HCT116 (cell line): ENCODE measurements around the gene LIN7C. TPM values are rescaled to one million over a fixed set of nuclear protein-coding genes. Genes with fewer than 3 reads are reported as not detected.

Experiments used
- ATAC-seq: fragments of 200-7000 bp; cut with Tn5 transposase; 2 replicates; pipeline ENCODE4 v1.9.1; 2020; ENCODE audit warnings: mild to moderate bottlenecking, moderate library complexity
- BruUV-seq: library from RNA; stranded (reverse); fragments of 400-500 nt; replicated peaks from 2 replicates; lab custom pipeline; 2021; lab: Mats Ljungman, UMichigan
- CTCF ChIA-PET: fragments of 300-600 bp; sonication (Branson Sonifier 250); formaldehyde crosslinking; loops from one replicate; lab custom pipeline; 2021; ENCODE audit warnings: antibody characterized with exemption; lab: Charles Lee
- POLR2A ChIA-PET: fragments of 300-600, 350-600 bp; sonication (Branson Sonifier 250); formaldehyde crosslinking; loops from one replicate; lab custom pipeline; 2021; ENCODE audit warnings: antibody characterized with exemption; lab: Charles Lee
- RAD21 ChIA-PET, 2 experiments: fragments of 300-600 bp; sonication (Branson Sonifier 250); formaldehyde crosslinking; loops; one replicate each; lab custom pipeline; 2023; ENCODE audit warnings: low total read pairs in 2 of 2; ENCODE audit not compliant: uncharacterized antibody in 2 of 2, unreplicated experiment in 2 of 2, low non-redundant PET in 1 of 2; lab: Charles Lee
- DNase-seq: peaks from one replicate; pipeline ENCODE4 v3.0.0-alpha.2; 2010; ENCODE audit warnings: low read depth, low spot score
- H2AFZ ChIP-seq: fragments of 200-600 bp; shearing (Covaris generic), sonication (generic); 2 replicates; pipeline ENCODE4 v1.6.1; 2017; ENCODE audit warnings: low read depth, mixed run types, mixed read lengths, antibody characterized with exemption, low read length; ENCODE audit not compliant: poor library complexity, severe bottlenecking
- H3K27ac ChIP-seq: 2 replicates; pipeline ENCODE4 v1.5.1; 2012; ENCODE audit warnings: low read depth, low read length
- H3K27me3 ChIP-seq: fragments of 200-600 bp; sonication (generic); 2 replicates; pipeline ENCODE4 v1.6.1; 2016; ENCODE audit warnings: mixed run types, low read length, mixed read lengths; ENCODE audit not compliant: insufficient read depth
- H3K36me3 ChIP-seq, 2 experiments: fragments of 200-500 bp in 1 of 2; fragments of 200-600 bp in 1 of 2; sonication (Bioruptor generic) in 1 of 2; sonication (generic) in 1 of 2; 2 replicates each; pipeline versions ENCODE4 v1.5.1 to v1.6.1; 2014 to 2016; ENCODE audit warnings: low read length in 2 of 2, inconsistent platforms in 1 of 2, mixed read lengths in 1 of 2, mixed run types in 1 of 2; ENCODE audit not compliant: insufficient read depth in 2 of 2, control insufficient read depth in 1 of 2
- H3K4me1 ChIP-seq, 2 experiments: fragments of 200-600 bp in 1 of 2; sonication (generic) in 1 of 2; 2 replicates each; pipeline versions ENCODE4 v1.5.1 to v1.6.1; 2012 to 2017; ENCODE audit warnings: low read length in 2 of 2, inconsistent platforms in 1 of 2, mild to moderate bottlenecking in 1 of 2, mixed read lengths in 1 of 2, mixed run types in 1 of 2, moderate library complexity in 1 of 2; ENCODE audit not compliant: insufficient read depth in 2 of 2, control insufficient read depth in 1 of 2
- H3K4me2 ChIP-seq: fragments of 200-600 bp; sonication (generic); 2 replicates; pipeline ENCODE4 v1.6.1; 2017; ENCODE audit warnings: mixed run types, low read length, mixed read lengths
- H3K4me3 ChIP-seq, 2 experiments: fragments of 200-600 bp in 1 of 2; sonication (generic) in 1 of 2; replicated peaks in 1 of 2; 2 replicates each; pipeline ENCODE4 v1.5.1; 2011 to 2016; ENCODE audit warnings: low read length in 2 of 2, control low read depth in 1 of 2, low read depth in 1 of 2, mild to moderate bottlenecking in 1 of 2, mixed read lengths in 1 of 2, mixed run types in 1 of 2
- H3K79me2 ChIP-seq: fragments of 200-600 bp; sonication (generic); 2 replicates; pipeline ENCODE4 v1.6.1; 2017; ENCODE audit warnings: mild to moderate bottlenecking, mixed run types, low read length, moderate library complexity, mixed read lengths; ENCODE audit not compliant: insufficient read depth
- H3K9ac ChIP-seq: fragments of 200-600 bp; sonication (generic); 2 replicates; pipeline ENCODE4 v1.6.1; 2016; ENCODE audit warnings: low read length, mixed read lengths
- H3K9me2 ChIP-seq: fragments of 200-600 bp; sonication (generic), shearing (Covaris generic); 2 replicates; pipeline ENCODE4 v1.6.1; 2017; ENCODE audit warnings: mixed run types, mild to moderate bottlenecking, moderate library complexity; ENCODE audit not compliant: insufficient read depth
- H3K9me3 ChIP-seq, 2 experiments: fragments of 200-500 bp in 1 of 2; fragments of 200-600 bp in 1 of 2; sonication (Bioruptor generic) in 1 of 2; sonication (generic) in 1 of 2; 2 replicates each; pipeline ENCODE4 v1.6.1; 2014 to 2017; ENCODE audit warnings: low read length in 2 of 2, mixed read lengths in 2 of 2, inconsistent platforms in 1 of 2, low read depth in 1 of 2, mild to moderate bottlenecking in 1 of 2, mixed run types in 1 of 2, moderate library complexity in 1 of 2; ENCODE audit not compliant: control insufficient read depth in 1 of 2, insufficient read depth in 1 of 2
- H4K20me1 ChIP-seq: fragments of 200-600 bp; sonication (generic), shearing (Covaris generic); 2 replicates; pipeline ENCODE4 v1.6.1; 2017; ENCODE audit warnings: mixed run types, mild to moderate bottlenecking, moderate library complexity; ENCODE audit not compliant: insufficient read depth
- CEBPB ChIP-seq: IDR thresholded peaks from 2 replicates; pipeline ENCODE4 v1.6.1; 2012; ENCODE audit warnings: low read depth
- EGR1 ChIP-seq: IDR thresholded peaks from 2 replicates; pipeline ENCODE4 v1.6.1; 2012; ENCODE audit warnings: low read depth
- ELF1 ChIP-seq: IDR thresholded peaks from 2 replicates; pipeline ENCODE4 v1.6.1; 2012; ENCODE audit warnings: low read depth, borderline replicate concordance
- FOSL1 ChIP-seq: IDR thresholded peaks from 2 replicates; pipeline ENCODE4 v1.6.1; 2012; ENCODE audit warnings: low read depth
- JUND ChIP-seq: IDR thresholded peaks from 2 replicates; pipeline ENCODE4 v1.6.1; 2012
- POLR2A ChIP-seq: IDR thresholded peaks from 2 replicates; pipeline ENCODE4 v1.7.0; 2011; ENCODE audit warnings: borderline replicate concordance; ENCODE audit not compliant: insufficient read depth, insufficient read length; ENCODE audit errors: extremely low read depth
- POLR2AphosphoS5 ChIP-seq: IDR thresholded peaks from 2 replicates; pipeline ENCODE4 v1.6.1; 2011; ENCODE audit warnings: mild to moderate bottlenecking, low read depth, low read length, moderate library complexity
- RAD21 ChIP-seq: IDR thresholded peaks from 2 replicates; pipeline ENCODE4 v1.6.1; 2012; ENCODE audit warnings: low read depth, mild to moderate bottlenecking
- REST ChIP-seq: IDR thresholded peaks from 2 replicates; pipeline ENCODE4 v1.6.1; 2012; ENCODE audit warnings: low read depth
- SP1 ChIP-seq: IDR thresholded peaks from 2 replicates; pipeline ENCODE4 v1.6.1; 2012; ENCODE audit warnings: low read depth
- SRF ChIP-seq: IDR thresholded peaks from 2 replicates; pipeline ENCODE4 v1.6.1; 2012; ENCODE audit warnings: low read depth
- intact Hi-C: fragments of 100-400 bp; cut with micrococcal nuclease; formaldehyde crosslinking; loops from 2 replicates; pipeline ENCODE4 v1.10.0; 2022
- total RNA-seq: library from RNA; stranded (reverse); gene quantifications from one replicate; pipeline ENCODE4 v1.2.1, GENCODE V29; 2021; ENCODE audit not compliant: unreplicated experiment
- TF ChIP-seq, protein P1 (sequence below): IDR thresholded peaks from 2 replicates; pipeline ENCODE4 v1.6.1; 2011; ENCODE audit warnings: mild to moderate bottlenecking, low read length, moderate library complexity; ENCODE audit not compliant: insufficient replicate concordance; ENCODE audit errors: extremely low read depth
- TF ChIP-seq, protein P2 (sequence below): IDR thresholded peaks from 2 replicates; pipeline ENCODE4 v1.6.1; 2012
- TF ChIP-seq, protein P3 (sequence below): IDR thresholded peaks from 2 replicates; pipeline ENCODE4 v1.6.1; 2012

LIN7C gene
- total RNA-seq, 1 experiment from 2014 or later = 48.2 TPM

- H2AFZ ChIP-seq = no peak overlapping the region
- H3K27me3 ChIP-seq = no peaks in the 10 kb centered on the region
- H3K27ac ChIP-seq = no peak overlapping the region
- H3K9ac ChIP-seq = no peak overlapping the region
- POLR2A ChIA-PET = no interaction called here
- no peak for ATAC-seq
- no peaks in the 10 kb centered on the region for H3K79me2 ChIP-seq
- no TSS peak for BruUV-seq
- intact Hi-C loops = no loop called here
- no peaks in the 10 kb centered on the region for H3K36me3 ChIP-seq
- H3K4me3 ChIP-seq = no peak overlapping the region
- no peak for DNase-seq
- no peaks in the 10 kb centered on the region for H3K9me2 ChIP-seq
- RAD21 ChIA-PET = no interaction called here
- CTCF ChIA-PET = no interaction called here
- H3K9me3 ChIP-seq = no peaks in the 10 kb centered on the region
- no peaks in the 10 kb centered on the region for H4K20me1 ChIP-seq
- TF ChIP-seq SRF (no peak), FOSL1 (no peak), POLR2A (no peak), RAD21 (no peak)
- TF ChIP-seq, protein P1, sequence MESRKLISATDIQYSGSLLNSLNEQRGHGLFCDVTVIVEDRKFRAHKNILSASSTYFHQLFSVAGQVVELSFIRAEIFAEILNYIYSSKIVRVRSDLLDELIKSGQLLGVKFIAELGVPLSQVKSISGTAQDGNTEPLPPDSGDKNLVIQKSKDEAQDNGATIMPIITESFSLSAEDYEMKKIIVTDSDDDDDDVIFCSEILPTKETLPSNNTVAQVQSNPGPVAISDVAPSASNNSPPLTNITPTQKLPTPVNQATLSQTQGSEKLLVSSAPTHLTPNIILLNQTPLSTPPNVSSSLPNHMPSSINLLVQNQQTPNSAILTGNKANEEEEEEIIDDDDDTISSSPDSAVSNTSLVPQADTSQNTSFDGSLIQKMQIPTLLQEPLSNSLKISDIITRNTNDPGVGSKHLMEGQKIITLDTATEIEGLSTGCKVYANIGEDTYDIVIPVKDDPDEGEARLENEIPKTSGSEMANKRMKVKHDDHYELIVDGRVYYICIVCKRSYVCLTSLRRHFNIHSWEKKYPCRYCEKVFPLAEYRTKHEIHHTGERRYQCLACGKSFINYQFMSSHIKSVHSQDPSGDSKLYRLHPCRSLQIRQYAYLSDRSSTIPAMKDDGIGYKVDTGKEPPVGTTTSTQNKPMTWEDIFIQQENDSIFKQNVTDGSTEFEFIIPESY = no peak
- H3K4me1 ChIP-seq = no peaks in the 10 kb centered on the region
- no peak overlapping the region for H3K4me2 ChIP-seq
Observed at GRCh38 chr11:27455667-27456066, 50.9 kb downstream of the LIN7C start.

- Histone ChIP-seq H3K27me3 (no peaks in the 10 kb centered on the region), H3K27ac (no peak overlapping the region), H3K4me3 (no peak overlapping the region), H3K79me2 (no peaks in the 10 kb centered on the region), H3K9me2 (no peaks in the 10 kb centered on the region), H3K9ac (no peak overlapping the region), H3K4me1 (no peaks in the 10 kb centered on the region), H3K36me3 (no peaks in the 10 kb centered on the region), H3K9me3 (no peaks in the 10 kb centered on the region), H3K4me2 (no peak overlapping the region), H4K20me1 (no peaks in the 10 kb centered on the region), H2AFZ (no peak overlapping the region)
- CTCF ChIA-PET = no interaction called here
- RAD21 ChIA-PET = no interaction called here
- POLR2A ChIA-PET = no interaction called here
- BruUV-seq = no TSS peak
- no peak for DNase-seq
- intact Hi-C loops = no loop called here
- ATAC-seq = no peak
- TF ChIP-seq, protein P2, sequence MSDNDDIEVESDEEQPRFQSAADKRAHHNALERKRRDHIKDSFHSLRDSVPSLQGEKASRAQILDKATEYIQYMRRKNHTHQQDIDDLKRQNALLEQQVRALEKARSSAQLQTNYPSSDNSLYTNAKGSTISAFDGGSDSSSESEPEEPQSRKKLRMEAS = no peak
- no peak for TF ChIP-seq RAD21
- no peak for TF ChIP-seq POLR2A
- no peak for TF ChIP-seq POLR2AphosphoS5
- no peak for TF ChIP-seq REST
- no peak for TF ChIP-seq EGR1
- TF ChIP-seq SRF = no peak
- no peak for TF ChIP-seq SP1
- no peak for TF ChIP-seq CEBPB
- TF ChIP-seq JUND = no peak
- TF ChIP-seq, protein P3, sequence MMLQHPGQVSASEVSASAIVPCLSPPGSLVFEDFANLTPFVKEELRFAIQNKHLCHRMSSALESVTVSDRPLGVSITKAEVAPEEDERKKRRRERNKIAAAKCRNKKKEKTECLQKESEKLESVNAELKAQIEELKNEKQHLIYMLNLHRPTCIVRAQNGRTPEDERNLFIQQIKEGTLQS = no peak
- no peak for TF ChIP-seq ELF1
Observed at GRCh38 chr11:27453701-27454100, 52.9 kb downstream of the LIN7C start.
